Suppressor macrophage treated with lipopolysaccharide for 4 hours (primary cell): ENCODE measurements around the gene LAYN.

Experiments
- DNase-seq: peaks from one replicate; pipeline ENCODE4 v3.0.0-alpha.2; 2020

The LAYN gene

GRCh38 chr11:111562692-111563389 lies 22.3 kb downstream of the LAYN start:
- DNase-seq = no peak

- DNase-seq = peak; percentile 88
Observed at GRCh38 chr11:111565114-111565720, 24.7 kb downstream of the LAYN start.

- DNase-seq = no peak
Observed at GRCh38 chr11:111566324-111566723, 25.8 kb downstream of the LAYN start.

GRCh38 chr11:111569476-111569875 lies 29.0 kb downstream of the LAYN start:
- DNase-seq = no peak

GRCh38 chr11:111570796-111571195 lies 30.3 kb downstream of the LAYN start:
- no peak for DNase-seq

- no peak for DNase-seq
Observed at GRCh38 chr11:111571829-111572501, 31.4 kb downstream of the LAYN start.

- DNase-seq = no peak
Observed at GRCh38 chr11:111572581-111572980, 32.1 kb downstream of the LAYN start.

GRCh38 chr11:111573821-111574249 lies 33.3 kb downstream of the LAYN start:
- no peak for DNase-seq

GRCh38 chr11:111574373-111575225 lies 34.1 kb downstream of the LAYN start:
- DNase-seq = no peak

- no peak for DNase-seq
Observed at GRCh38 chr11:111575740-111576139, 35.2 kb downstream of the LAYN start.

- no peak for DNase-seq
Observed at GRCh38 chr11:111577821-111578220, 37.3 kb downstream of the LAYN start.

- DNase-seq = no peak
Observed at GRCh38 chr11:111581341-111581740, 40.8 kb downstream of the LAYN start.

GRCh38 chr11:111582163-111582562 lies 41.6 kb downstream of the LAYN start:
- DNase-seq = no peak

- no peak for DNase-seq
Observed at GRCh38 chr11:111582881-111583280, 42.4 kb downstream of the LAYN start.

GRCh38 chr11:111585371-111585770 lies 44.9 kb downstream of the LAYN start:
- DNase-seq = peak; percentile 62

- peak; percentile 68 for DNase-seq
Observed at GRCh38 chr11:111586388-111586831, 45.9 kb downstream of the LAYN start.

- no peak for DNase-seq
Observed at GRCh38 chr11:111589114-111589513, 48.6 kb downstream of the LAYN start.

- no peak for DNase-seq
Observed at GRCh38 chr11:111589886-111590499, 49.5 kb downstream of the LAYN start.

GRCh38 chr11:111591187-111591960 lies 50.9 kb downstream of the LAYN start:
- no peak for DNase-seq

- no peak for DNase-seq
Observed at GRCh38 chr11:111592491-111592890, 52.0 kb downstream of the LAYN start.

GRCh38 chr11:111596319-111596718 lies 55.8 kb downstream of the LAYN start:
- DNase-seq = no peak

GRCh38 chr11:111598148-111598547 lies 57.6 kb downstream of the LAYN start:
- no peak for DNase-seq
